GM23248 (cell line): ENCODE data around the gene ICE2. TPM values are rescaled to one million over a fixed set of nuclear protein-coding genes. Genes with fewer than 3 reads are reported as not detected.

ENCODE experiments used
- DNase-seq: peaks from one replicate; pipeline ENCODE4 v3.0.0-alpha.2; 2015
- H2AFZ ChIP-seq: fragments of 200-600 bp; sonication (generic); 2 replicates; pipeline ENCODE4 v1.6.1; 2016; ENCODE audit warnings: antibody characterized with exemption
- H3F3A ChIP-seq: fragments of 200-600 bp; sonication (generic); 2 replicates; pipeline ENCODE4 v1.6.1; 2016; ENCODE audit warnings: mild to moderate bottlenecking, antibody characterized with exemption, mixed run types; ENCODE audit not compliant: insufficient read depth
- H3K27ac ChIP-seq: fragments of 200-600 bp; sonication (generic); 2 replicates; pipeline ENCODE4 v1.5.1; 2016; ENCODE audit warnings: mild to moderate bottlenecking
- H3K27me3 ChIP-seq: fragments of 200-600 bp; sonication (generic); replicated peaks from 2 replicates; pipeline ENCODE4 v1.6.1; 2016; ENCODE audit warnings: mild to moderate bottlenecking; ENCODE audit not compliant: insufficient read depth
- H3K36me3 ChIP-seq: fragments of 200-600 bp; sonication (generic); 2 replicates; pipeline ENCODE4 v1.6.1; 2016; ENCODE audit warnings: low read depth, mild to moderate bottlenecking
- H3K4me1 ChIP-seq: fragments of 200-600 bp; sonication (generic); 2 replicates; pipeline ENCODE4 v1.6.1; 2016; ENCODE audit warnings: mild to moderate bottlenecking; ENCODE audit not compliant: insufficient read depth
- H3K4me2 ChIP-seq: fragments of 200-600 bp; sonication (generic); one replicate; pipeline ENCODE4 v1.6.1; 2016; ENCODE audit warnings: mild to moderate bottlenecking; ENCODE audit not compliant: unreplicated experiment
- H3K4me3 ChIP-seq: fragments of 200-600 bp; sonication (generic); 2 replicates; pipeline ENCODE4 v1.5.1; 2016; ENCODE audit warnings: mild to moderate bottlenecking
- H3K79me2 ChIP-seq: fragments of 200-600 bp; sonication (generic); 2 replicates; pipeline ENCODE4 v1.6.1; 2016; ENCODE audit warnings: mild to moderate bottlenecking; ENCODE audit not compliant: insufficient read depth
- H3K9ac ChIP-seq: fragments of 200-600 bp; sonication (generic); 2 replicates; pipeline ENCODE4 v1.6.1; 2016; ENCODE audit warnings: mild to moderate bottlenecking
- H3K9me2 ChIP-seq: fragments of 200-600 bp; sonication (generic); 2 replicates; pipeline ENCODE4 v1.6.1; 2016; ENCODE audit warnings: mixed run types, mild to moderate bottlenecking, moderate library complexity; ENCODE audit not compliant: insufficient read depth
- H3K9me3 ChIP-seq: fragments of 200-600 bp; sonication (generic); one replicate; pipeline ENCODE4 v1.6.1; 2017; ENCODE audit warnings: low read depth
- H4K20me1 ChIP-seq: fragments of 200-600 bp; sonication (generic); 2 replicates; pipeline ENCODE4 v1.6.0; 2016; ENCODE audit not compliant: insufficient read depth
- EZH2 ChIP-seq: fragments of 200-600 bp; sonication (generic); IDR thresholded peaks from 2 replicates; pipeline ENCODE4 v1.6.1; 2018; ENCODE audit warnings: antibody characterized with exemption, mild to moderate bottlenecking; ENCODE audit not compliant: insufficient read depth, poor library complexity, severe bottlenecking
- EZH2phosphoT487 ChIP-seq: fragments of 200-600 bp; sonication (generic); IDR thresholded peaks from 2 replicates; pipeline ENCODE4 v1.6.1; 2018; ENCODE audit warnings: antibody characterized with exemption, moderate library complexity, mild to moderate bottlenecking, low read depth; ENCODE audit not compliant: insufficient read depth
- WGBS, 2 experiments: methylation state at CpG; one replicate each; pipeline ENCODE4 v1.1.6; 2015 to 2017; ENCODE audit warnings: low lambda C conversion rate in 2 of 2, low coverage in 1 of 2; ENCODE audit errors: missing lambda C conversion rate in 2 of 2; 5-methylcytosine and 5-hydroxymethylcytosine counted together
- in situ Hi-C: fragments of 300-500 bp; cut with MboI; formaldehyde crosslinking; loops from 2 replicates; pipeline ENCODE4 v1.15.0; 2020
- polyA plus RNA-seq: library from polyadenylated mRNA; unstranded; fragments of >200 nt; fragmentation: Nextera tagmentation; extraction: Ambion mirVana; gene quantifications from 2 replicates; pipeline ENCODE4 v1.2.1, GENCODE V29; 2016
- total RNA-seq: library from RNA; depleted of rRNA; stranded (reverse); fragments of >200 nt; shearing (Covaris generic); gene quantifications from 2 replicates; pipeline ENCODE4 v1.2.3, GENCODE V29; 2014

Gene ICE2
- total and polyA plus RNA-seq, 2 experiments from 2014 or later, result 21.6 to 25.5 TPM

GRCh38 chr15:60423537-60423936 is 55.4 kb downstream of the ICE2 start:
- peaks cover 61% of the 10 kb centered on the region for H3K4me1 ChIP-seq
- WGBS, 2 experiments, result 0% methylated on average over 2 of the region's 2 CpGs
- H3K4me2 ChIP-seq, result peak overlapping the region; percentile 64
- no peaks in the 10 kb centered on the region for H4K20me1 ChIP-seq
- no peaks in the 10 kb centered on the region; the same call in 1 of the 2 replicates for H3K36me3 ChIP-seq
- peak; percentile 96 for DNase-seq
- TF ChIP-seq EZH2 (no peak), EZH2phosphoT487 (no peak)
- H3K27ac ChIP-seq, result peak overlapping the region; percentile 66
- H3K9ac ChIP-seq, result peak overlapping the region; percentile 55
- H3K27me3 ChIP-seq, result no peaks in the 10 kb centered on the region
- peak overlapping the region; percentile 9 for H3K4me3 ChIP-seq
- H2AFZ ChIP-seq, result no peak overlapping the region
- no peaks in the 10 kb centered on the region for H3K9me2 ChIP-seq
- H3F3A ChIP-seq, result peaks cover 39% of the 10 kb centered on the region
- H3K79me2 ChIP-seq, result peaks cover 24% of the 10 kb centered on the region
- in situ Hi-C loops, result no loop called here
- H3K9me3 ChIP-seq, result no peaks in the 10 kb centered on the region

- no peaks in the 10 kb centered on the region for H3K27me3 ChIP-seq
- WGBS, 2 experiments, result 0 to 3% methylated on average over 1 of the region's 1 CpG
- H3K27ac ChIP-seq, result peak overlapping the region; percentile 66
- H3K4me2 ChIP-seq, result peak overlapping the region; percentile 61
- no peaks in the 10 kb centered on the region for H3K9me3 ChIP-seq
- peaks cover 48% of the 10 kb centered on the region for H3K4me1 ChIP-seq
- no peaks in the 10 kb centered on the region for H3K9me2 ChIP-seq
- TF ChIP-seq EZH2phosphoT487, result no peak
- TF ChIP-seq EZH2, result no peak
- H3K36me3 ChIP-seq, result no peaks in the 10 kb centered on the region; the same call in 1 of the 2 replicates
- DNase-seq, result peak; percentile 76
- H3K9ac ChIP-seq, result peak overlapping the region; percentile 25
- no peak overlapping the region for H2AFZ ChIP-seq
- in situ Hi-C loops, result no loop called here
- peaks cover 21% of the 10 kb centered on the region for H3F3A ChIP-seq
- no peaks in the 10 kb centered on the region for H4K20me1 ChIP-seq
- peaks cover 24% of the 10 kb centered on the region for H3K79me2 ChIP-seq
- H3K4me3 ChIP-seq, result 0 out of 2 replicates have a peak overlapping the region, but pooled peaks have one; percentile 15
Measured at GRCh38 chr15:60421544-60421943, 57.4 kb downstream of the ICE2 start.

- Histone ChIP-seq H3K27me3 (no peaks in the 10 kb centered on the region), H3K9me2 (no peaks in the 10 kb centered on the region), H3K9me3 (no peaks in the 10 kb centered on the region), H3K4me1 (peaks cover 47% of the 10 kb centered on the region), H3K4me2 (no peak overlapping the region), H3K9ac (no peak overlapping the region), H2AFZ (no peak overlapping the region), H3K79me2 (peaks cover 19% of the 10 kb centered on the region), H3K4me3 (no peak overlapping the region), H4K20me1 (no peaks in the 10 kb centered on the region), H3K36me3 (no peaks in the 10 kb centered on the region; the same call in 1 of the 2 replicates), H3F3A (peaks cover 16% of the 10 kb centered on the region), H3K27ac (0 out of 2 replicates have a peak overlapping the region, but pooled peaks have one; percentile 6)
- 65 to 66% methylated on average over 2 of the region's 2 CpGs for WGBS, 2 experiments
- no peak for DNase-seq
- TF ChIP-seq EZH2phosphoT487 (no peak), EZH2 (no peak)
- in situ Hi-C loops, result no loop called here
Measured at GRCh38 chr15:60420203-60420716, 58.7 kb downstream of the ICE2 start.

DNA sequence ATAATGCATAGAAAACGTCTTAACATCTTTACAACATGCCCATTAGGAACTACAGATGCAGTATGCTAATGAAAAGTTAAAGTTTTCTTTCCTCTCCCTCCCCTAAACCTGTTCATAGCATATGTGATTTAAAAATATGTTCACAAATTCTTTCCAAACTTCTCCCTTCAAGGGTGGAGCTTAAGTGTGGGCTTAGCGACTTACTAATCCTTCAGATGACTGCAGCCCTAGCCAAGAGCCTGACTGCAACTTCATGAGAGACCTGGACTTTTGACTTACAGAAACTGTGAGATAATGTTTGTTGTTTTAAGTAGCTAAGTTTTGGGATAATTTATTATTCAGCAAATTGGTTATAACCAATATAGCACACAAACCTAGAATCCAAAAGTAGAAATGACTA is 59.2 kb downstream of the ICE2 start:
- H3K27me3 ChIP-seq, result no peaks in the 10 kb centered on the region
- TF ChIP-seq EZH2phosphoT487 (no peak), EZH2 (no peak)

More for the DNA sequence above, 59.2 kb downstream of the ICE2 start:
- Histone ChIP-seq H3K9me2 (no peaks in the 10 kb centered on the region), H4K20me1 (no peaks in the 10 kb centered on the region), H3K36me3 (no peaks in the 10 kb centered on the region; the same call in 1 of the 2 replicates), H3K4me1 (peaks cover 47% of the 10 kb centered on the region), H3K4me3 (no peak overlapping the region), H3F3A (peaks cover 20% of the 10 kb centered on the region), H3K79me2 (peaks cover 15% of the 10 kb centered on the region), H3K9ac (no peak overlapping the region), H3K9me3 (no peaks in the 10 kb centered on the region), H2AFZ (no peak overlapping the region), H3K27ac (0 out of 2 replicates have a peak overlapping the region, but pooled peaks have one; percentile 6), H3K4me2 (no peak overlapping the region)
- DNase-seq, result peak; percentile 76
- WGBS, 2 experiments, result 50 to 54% methylated on average over 2 of the region's 2 CpGs
- in situ Hi-C loops, result no loop called here
